Ovary (tissue), 9 donors: ENCODE measurements around the gene TXNRD2. TPM values are rescaled to one million over a fixed set of nuclear protein-coding genes. Genes with fewer than 3 reads are reported as not detected.
"Not testable (repeated sequence)": the region's sequence is repeated elsewhere in the genome, so short reads cannot be mapped to it uniquely, and the experiment has no call there.

Experiments
- DNase-seq, 5 donors: peaks; one replicate each; pipeline ENCODE4 v3.0.0-alpha.2; 2019 to 2020
- H3K27ac ChIP-seq, 2 donors: fragments of 200-600 bp; one replicate each; pipeline versions ENCODE4 v1.5.1 to v1.8.0; 2019 to 2022
- H3K27me3 ChIP-seq: fragments of 200-600 bp; one replicate; pipeline ENCODE4 v1.8.0; 2022
- H3K36me3 ChIP-seq: fragments of 200-600 bp; sonication (generic); one replicate; pipeline ENCODE4 v1.5.1; 2019
- H3K4me1 ChIP-seq: one replicate; pipeline ENCODE4 v1.8.1; 2013; ENCODE audit warnings: mild to moderate bottlenecking, moderate library complexity; ENCODE audit not compliant: insufficient read depth
- H3K4me3 ChIP-seq: fragments of 200-600 bp; sonication (generic); one replicate; pipeline ENCODE4 v1.5.1; 2017
- H3K9me3 ChIP-seq, 2 donors: fragments of 200-600 bp in 1 of 2; sonication (generic) in 1 of 2; one replicate each; pipeline versions ENCODE4 v1.5.1 to v1.8.1; 2013 to 2019; ENCODE audit warnings: mild to moderate bottlenecking in 1 of 2, moderate library complexity in 1 of 2
- CTCF ChIP-seq, 3 donors: fragments of 450-650 bp in 2 of 3; fragments of 200-600 bp in 1 of 3; IDR thresholded peaks; one replicate each; pipeline versions ENCODE4 v1.5.1 to v1.8.0; 2016 to 2022; ENCODE audit warnings: antibody characterized with exemption in 3 of 3, mild to moderate bottlenecking in 1 of 3
- EP300 ChIP-seq: sonication (generic); formaldehyde crosslinking; IDR thresholded peaks from one replicate; pipeline ENCODE4 v1.6.1; 2017; ENCODE audit warnings: antibody characterized with exemption
- POLR2A ChIP-seq: fragments of 450-650 bp; IDR thresholded peaks from one replicate; pipeline ENCODE4 v1.6.1; 2017; ENCODE audit warnings: antibody characterized with exemption, mild to moderate bottlenecking, moderate library complexity
- WGBS, 3 donors: extraction: QIAGEN DNeasy Blood & Tissue Kit in 1 of 3; methylation state at CpG; one replicate each; pipeline versions ENCODE4 v1.1.5 to v1.1.7; 2013 to 2017; 5-methylcytosine and 5-hydroxymethylcytosine counted together
- intact Hi-C, 4 donors: fragments of 100-400 bp; cut with DNase I; formaldehyde crosslinking; loops; one replicate each; pipeline versions ENCODE4 v1.11.0 to v1.15.1; 2022 to 2023
- polyA plus RNA-seq, 2 donors: library from polyadenylated mRNA; stranded (reverse); fragments of 200-250 nt in 1 of 2; fragments of 350-450 nt in 1 of 2; fragmentation: Illumina TruSeq in 1 of 2; extraction: RNeasy Lipid Tissue Mini Kit (QIAGEN cat#74804) in 1 of 2; gene quantifications; one replicate each; pipeline ENCODE4 v1.2.3, GENCODE V29; 2013 to 2014
- total RNA-seq, 7 donors: library from RNA; depleted of rRNA in 2 of 7; stranded (reverse); fragments of >200 nt in 2 of 7; fragmentation: NEBNext Ultra II Directional in 3 of 7; extraction: Animal tissue kit (Norgen Biotek cat#: 25700) in 3 of 7; gene quantifications; one replicate each; pipeline versions ENCODE4 v1.1.0 to v1.2.4, GENCODE V29; 2016 to 2023
- donor health status: DM: no; HTN: no; CAD: no; lungs with moderate emphysema.
- donor health status: DM: no; HTN: no; CAD: no.
- donor health status: Bipolar disorder and iron deficiency.
- donor health status: DM: yes; HTN: yes; CAD: no.
- donor health status: DM: no; HTN: no; CAD: no.
- donor health status: DM: yes; HTN: yes; CAD: no.

TXNRD2 gene
- total and polyA plus RNA-seq, 9 donors: 21.3 to 37.8 (median 26.9) TPM

DNA sequence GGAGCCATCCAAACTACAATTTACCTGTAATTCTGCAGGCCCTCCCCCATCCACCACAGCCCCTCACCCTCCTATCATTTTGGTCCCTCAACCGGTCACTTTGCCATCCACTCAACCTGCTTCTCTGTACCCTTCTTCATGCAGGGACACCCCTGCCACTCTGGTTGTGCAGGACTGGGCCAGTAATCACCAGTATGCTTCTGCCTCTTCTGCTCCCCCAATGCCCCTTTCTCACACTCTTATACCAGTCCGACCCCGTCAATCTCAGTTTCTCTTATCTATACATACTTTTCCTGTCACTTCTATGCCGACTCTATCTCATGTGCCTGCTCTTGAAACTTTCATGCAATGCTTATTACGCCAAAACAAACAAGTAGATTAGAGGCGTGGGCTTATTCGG, 5.1 kb downstream of the TXNRD2 start:
- Histone ChIP-seq H3K9me3 (no peaks in the 10 kb centered on the region), H3K4me3 (no peak overlapping the region), H3K27me3 (no peaks in the 10 kb centered on the region), H3K27ac (no peak overlapping the region), H3K4me1 (peaks cover 6% of the 10 kb centered on the region), H3K36me3 (no peaks in the 10 kb centered on the region)
- 96 to 98% (median 96%) methylated on average over 7 of the region's 7 CpGs for WGBS, 3 donors
- TF ChIP-seq CTCF (IDR thresholded peaks at IDR 0.05) (no peak), EP300 (no peak), POLR2A (no peak)
- DNase-seq: no peak
- intact Hi-C loops: no loop called here

- intact Hi-C loops, DNase-seq, H3K36me3 ChIP-seq, H3K9me3 ChIP-seq, H3K27ac ChIP-seq, H3K4me3 ChIP-seq, H3K27me3 ChIP-seq, H3K4me1 ChIP-seq: not testable (repeated sequence)
- WGBS, 3 donors: 89 to 91% (median 89%) methylated on average over 11 of the region's 11 CpGs
These were observed 6.4 kb downstream of the TXNRD2 start for GRCh38 chr22:19935123-19935718.

DNA sequence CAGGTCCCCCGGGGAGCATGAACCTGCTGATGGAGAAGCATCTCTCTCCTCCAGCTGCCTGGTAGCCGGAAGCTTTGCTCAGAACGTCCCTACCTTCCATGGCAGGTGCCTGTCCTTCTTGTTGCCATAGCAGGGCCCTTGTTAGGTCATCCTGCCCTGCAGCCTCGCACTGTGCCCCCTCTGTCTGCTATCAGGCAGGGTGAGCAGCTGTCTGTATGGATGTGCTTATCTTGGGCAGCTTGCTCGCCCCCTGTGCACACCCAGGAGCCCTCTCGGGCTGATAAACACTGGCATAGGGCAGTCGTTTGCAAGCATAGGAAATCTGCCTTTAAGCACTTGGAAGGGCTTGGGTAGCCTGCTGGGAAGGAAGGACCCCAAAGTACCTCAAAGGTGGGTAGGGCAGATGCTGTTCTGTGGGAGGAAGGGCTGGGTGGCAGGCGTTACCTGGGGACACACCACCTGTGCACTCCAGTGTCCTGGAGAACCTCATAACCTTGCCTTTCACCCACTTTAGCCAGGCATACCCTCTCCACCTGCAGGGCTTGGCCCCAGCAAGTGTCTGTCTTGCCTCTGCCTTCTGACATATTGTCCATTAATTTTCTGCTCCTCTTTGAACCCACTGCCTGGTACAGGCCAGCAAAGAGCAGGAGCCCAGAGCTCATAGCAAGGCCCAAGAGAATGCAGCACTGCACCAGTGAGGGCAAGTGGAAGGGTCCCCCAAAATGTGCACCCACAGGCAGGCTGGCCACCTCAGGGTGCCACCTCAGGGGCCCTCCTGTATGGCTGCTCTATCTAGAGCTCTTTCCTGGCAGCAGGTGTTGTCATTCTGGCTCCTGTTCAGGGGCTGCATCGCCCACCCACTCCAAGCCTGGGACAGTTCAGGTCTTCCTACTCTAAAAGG, 8.0 kb downstream of the TXNRD2 start:
- no peak for DNase-seq
- Histone ChIP-seq H3K4me3 (no peak overlapping the region), H3K9me3 (no peaks in the 10 kb centered on the region), H3K4me1 (no peaks in the 10 kb centered on the region), H3K27me3 (no peaks in the 10 kb centered on the region), H3K27ac (no peak overlapping the region), H3K36me3 (no peaks in the 10 kb centered on the region)
- 70 to 78% (median 75%) methylated on average over 9 of the region's 9 CpGs for WGBS, 3 donors
- intact Hi-C loops: no loop called here
- no peak for TF ChIP-seq CTCF (IDR thresholded peaks at IDR 0.05)

DNA sequence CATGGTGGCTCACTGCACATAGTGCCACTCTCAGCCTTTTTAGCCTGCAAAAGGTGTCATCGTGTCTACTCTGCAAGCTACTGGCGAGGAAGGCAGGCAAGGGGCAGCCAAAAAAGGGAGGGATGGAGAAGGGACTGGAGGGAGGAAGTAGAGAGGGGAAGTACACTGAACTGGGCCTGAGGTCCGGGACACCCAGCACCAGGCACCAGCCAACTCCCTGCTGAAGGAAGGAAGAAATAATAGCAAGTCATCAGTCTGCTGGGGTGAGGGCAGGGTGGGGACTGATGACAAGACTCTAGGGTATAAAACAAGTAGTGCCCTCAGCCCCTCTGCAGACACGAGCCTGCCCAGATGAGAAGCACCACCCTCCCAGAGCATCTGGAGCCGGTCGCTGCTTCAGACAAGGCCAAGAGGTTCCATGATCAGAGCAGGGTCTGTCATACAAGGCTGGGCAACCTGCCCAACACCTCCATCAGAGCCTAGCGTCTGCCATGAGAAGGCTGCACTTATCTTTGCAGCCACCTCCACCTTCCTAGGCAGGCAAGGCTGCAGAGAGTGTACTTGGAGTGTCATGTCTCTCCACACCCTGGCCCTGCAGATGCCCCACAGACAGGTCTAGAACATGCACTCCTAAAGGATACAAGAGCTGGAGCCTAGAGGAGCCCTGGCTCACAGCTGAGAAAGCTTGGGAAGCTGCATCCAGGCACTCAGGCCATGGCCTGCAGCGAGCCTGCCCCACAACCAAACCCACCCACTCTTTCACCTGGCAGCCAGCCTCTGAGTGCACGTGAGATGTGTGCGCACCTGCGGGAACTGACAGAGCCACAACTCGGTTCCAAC, 9.0 kb downstream of the TXNRD2 start:
- intact Hi-C loops: no loop called here
- Histone ChIP-seq H3K4me1 (no peaks in the 10 kb centered on the region), H3K27ac (no peak overlapping the region), H3K27me3 (no peaks in the 10 kb centered on the region), H3K4me3 (no peak overlapping the region), H3K36me3 (no peaks in the 10 kb centered on the region), H3K9me3 (no peaks in the 10 kb centered on the region)
- 75 to 81% (median 75%) methylated on average over 12 of the region's 12 CpGs for WGBS, 3 donors
- no peak for TF ChIP-seq EP300
- TF ChIP-seq POLR2A: no peak
- no peak for TF ChIP-seq CTCF (IDR thresholded peaks at IDR 0.05)
- no peak for DNase-seq
